ENCODE data around the gene TANC1. TPM values are rescaled to one million over a fixed set of nuclear protein-coding genes. Genes with fewer than 3 reads are reported as not detected.

TANC1 gene
- polyA plus RNA-seq, 1 donor: 64.8 TPM

DNA sequence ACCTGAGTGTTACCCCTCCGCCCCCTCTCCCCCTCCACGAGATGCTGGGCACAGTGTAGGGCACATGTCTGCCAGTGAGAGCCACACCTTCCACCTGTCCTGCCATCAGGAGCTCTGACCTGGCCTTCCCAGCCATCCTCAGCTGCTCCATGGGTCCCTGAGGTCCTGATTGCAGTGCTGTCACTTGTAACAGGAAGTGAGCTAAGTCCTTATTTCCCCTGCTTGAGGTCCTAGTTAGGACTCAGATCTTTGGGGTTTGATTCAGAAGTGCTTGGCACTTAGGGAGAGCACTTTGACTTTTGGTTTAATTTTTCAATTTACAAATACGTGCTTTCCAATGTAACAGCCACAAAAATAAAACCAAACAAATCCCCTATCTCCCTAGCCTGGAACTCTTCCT is 192.5 kb downstream of the TANC1 start:
- DNase-seq: no peak

DNA sequence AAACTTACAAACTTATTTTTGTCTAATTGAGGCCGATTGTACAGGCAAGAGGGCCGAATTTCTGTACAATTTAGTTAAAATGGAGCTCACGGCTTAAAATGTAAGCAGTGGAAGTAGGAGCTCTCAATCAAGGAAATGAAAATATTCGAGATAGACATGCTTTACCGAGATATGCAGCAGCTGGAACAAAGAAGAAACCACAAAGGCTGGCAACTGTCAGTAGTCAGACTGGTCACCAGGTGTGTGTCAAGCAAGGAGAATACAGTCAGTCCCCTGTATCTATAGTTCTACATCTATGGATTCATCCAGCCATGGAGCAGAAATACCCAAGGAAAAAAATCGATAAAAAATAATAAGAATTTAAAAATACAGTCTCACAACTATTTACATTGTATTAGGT is 195.5 kb downstream of the TANC1 start:
- no peak for DNase-seq

DNA sequence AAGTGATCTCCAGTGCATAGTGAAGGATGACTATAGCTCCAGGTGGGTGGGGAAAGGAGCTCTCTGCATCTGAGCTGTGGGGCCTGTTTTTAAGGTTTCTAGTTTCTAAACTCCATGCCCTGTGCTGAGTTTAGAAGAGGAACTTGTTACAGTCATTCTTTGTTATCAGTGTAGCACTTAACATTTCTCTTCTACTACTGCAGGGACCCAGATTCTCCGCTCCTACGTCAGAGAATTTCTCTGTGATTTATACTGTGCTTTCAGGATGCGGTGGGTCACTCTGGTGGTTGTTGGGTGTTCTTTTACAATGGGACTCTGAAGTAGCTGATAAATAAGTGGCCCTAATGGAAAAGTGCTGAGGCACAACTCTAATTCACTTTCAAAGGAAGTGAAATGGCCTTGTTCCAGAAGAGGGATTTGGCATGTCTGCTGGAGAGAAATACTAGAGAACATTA is 196.0 kb downstream of the TANC1 start:
- DNase-seq: no peak

DNA sequence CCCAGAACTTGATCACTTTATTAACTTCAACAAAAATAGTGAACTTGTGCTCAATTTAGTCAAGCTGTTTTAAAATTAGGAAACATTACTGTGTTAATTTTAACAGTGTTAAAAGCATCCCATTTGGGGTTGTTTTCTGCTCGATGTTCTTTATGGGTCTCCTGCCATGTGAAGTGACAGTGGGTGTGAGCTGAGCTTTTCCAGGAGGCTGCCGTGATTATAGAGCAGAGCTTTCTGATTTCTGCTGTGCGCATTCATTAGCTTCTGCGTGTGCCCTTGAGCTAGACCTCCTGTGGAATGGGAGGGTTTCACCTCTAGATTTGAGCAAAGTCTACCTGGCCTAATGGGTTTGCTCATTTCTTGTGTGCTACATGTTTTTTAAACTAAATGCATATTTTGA is 196.6 kb downstream of the TANC1 start:
- DNase-seq: no peak

DNA sequence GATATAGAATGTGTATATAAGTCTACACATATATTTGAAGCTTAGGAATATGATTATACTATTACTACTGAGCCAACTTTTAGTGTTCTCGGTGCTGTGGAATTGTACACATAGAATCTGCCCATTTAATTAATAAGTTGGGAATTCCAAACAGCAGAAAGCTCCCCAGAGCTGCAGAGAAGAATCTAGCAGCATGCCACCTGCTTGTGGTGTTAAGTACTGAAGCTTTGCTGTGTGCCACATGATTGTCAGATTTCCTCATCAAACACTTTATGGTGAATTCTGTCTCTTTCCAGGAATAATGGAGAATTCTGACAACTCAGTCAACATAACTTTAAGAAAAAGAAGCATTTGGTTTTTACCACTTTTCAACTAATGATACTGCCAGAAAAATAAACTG is 200.3 kb downstream of the TANC1 start:
- DNase-seq: no peak

DNA sequence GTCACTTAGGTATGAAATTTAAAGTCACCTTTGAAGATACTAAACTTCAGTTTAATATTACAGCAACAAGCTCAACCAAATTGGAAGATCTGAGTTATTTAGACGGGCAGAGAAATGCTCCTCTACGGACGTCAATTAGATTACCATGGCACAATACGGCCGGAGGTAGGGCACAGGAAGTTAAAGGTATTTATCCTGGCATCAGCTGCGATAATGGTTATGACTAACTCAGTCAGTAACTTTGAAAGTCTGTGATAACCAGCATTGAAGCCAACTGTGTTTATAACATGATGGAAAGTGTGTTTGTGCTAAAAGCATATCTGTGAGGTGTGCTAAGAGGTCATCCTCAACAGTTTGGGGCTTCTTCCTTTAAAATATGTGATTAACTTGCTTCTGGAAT is 200.7 kb downstream of the TANC1 start:
- DNase-seq: no peak

DNA sequence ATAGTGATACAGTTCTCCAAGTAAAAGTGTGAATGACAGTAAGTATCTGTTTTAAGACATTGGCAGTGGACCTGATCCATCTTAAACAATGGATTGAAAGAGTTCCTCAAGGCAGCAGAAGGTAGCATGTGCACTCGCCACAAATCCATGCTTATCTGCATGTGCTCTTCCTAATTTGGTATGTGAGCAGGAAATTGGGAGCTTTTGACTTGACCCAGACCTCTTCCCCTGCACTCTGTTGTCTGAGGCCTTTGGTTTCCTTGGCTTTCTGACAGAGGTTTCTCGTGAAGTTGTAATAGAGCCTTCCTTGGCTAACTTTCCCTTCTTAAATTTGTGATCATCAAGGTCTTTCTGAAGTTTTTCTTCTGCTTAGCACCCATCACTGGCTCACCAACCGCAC is 204.0 kb downstream of the TANC1 start:
- no peak for DNase-seq

DNA sequence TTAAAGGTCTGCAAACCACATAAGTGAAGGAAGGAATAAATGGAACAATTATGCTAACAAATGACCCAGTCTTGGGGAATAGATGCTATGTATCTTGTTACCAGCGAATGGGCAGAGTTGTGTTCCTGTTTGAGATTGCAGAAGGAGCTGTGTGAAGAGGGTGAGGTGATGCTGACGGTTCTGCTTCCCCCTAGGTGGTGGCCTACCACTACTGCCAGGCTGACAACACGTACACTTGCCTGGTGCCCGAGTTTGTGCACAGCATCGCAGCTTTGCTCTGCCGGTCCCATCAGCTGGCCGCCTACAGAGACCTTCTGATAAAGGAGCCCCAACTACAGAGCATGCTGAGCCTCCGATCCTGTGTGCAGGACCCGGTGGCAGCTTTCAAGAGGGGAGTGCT is 206.3 kb downstream of the TANC1 start:
- no peak for DNase-seq

DNA sequence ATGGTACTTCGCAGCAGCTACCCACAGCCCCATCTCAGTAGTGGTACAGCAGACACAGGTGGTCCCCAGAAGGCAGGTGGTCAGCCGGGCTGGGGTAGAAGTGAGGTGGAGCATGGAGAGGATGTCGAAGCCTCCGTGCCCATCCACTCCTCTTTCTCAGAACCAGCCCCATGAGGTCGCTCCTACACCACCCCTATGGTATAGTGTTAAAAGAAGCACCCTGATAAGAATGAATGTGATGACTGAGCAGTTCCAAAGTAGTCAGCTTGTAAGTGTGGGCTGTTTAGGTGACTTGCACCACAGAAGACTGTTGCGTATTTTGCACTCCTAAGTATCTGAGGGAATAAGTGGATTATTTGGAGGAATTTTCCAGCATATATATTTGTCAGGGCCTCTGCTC is 206.7 kb downstream of the TANC1 start:
- no peak for DNase-seq

DNA sequence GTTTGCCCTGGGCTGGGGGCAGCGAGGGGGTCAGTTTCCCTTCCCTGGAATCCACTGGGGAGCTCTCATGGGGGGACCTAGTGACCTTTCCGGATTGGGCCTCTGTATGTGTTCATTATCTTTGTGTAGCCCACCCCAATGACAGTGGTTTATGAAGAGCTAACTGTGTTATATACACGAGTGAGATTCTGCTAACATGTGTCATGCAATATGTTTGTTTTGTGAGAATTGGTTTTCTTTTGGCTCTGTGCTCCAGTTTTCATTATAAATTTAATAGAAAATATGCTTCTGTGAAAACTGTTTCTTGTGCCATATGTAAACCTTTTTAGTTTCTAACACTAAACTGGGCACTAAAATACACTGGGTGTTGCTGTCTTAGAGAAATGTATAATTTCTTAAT is 207.5 kb downstream of the TANC1 start:
- DNase-seq: no peak

DNA sequence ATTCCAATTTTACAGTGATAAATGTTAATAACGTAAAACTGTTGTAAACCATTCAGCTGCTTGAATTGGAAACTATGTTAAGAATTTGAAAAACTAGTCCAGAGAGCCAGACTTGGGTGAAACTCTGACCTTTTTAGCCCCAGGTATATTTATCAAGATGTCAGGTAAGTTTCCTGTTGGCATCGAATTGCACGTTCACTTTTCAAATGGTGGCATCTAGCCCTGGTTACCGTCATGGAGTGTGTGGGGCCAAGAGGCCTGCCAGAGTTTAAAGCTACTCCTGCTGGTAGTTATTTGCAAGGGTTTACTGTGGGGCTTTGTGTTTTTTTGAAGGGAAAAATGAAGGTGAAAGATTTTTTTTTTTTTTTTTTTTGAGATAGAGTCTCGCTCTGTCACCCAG is 208.1 kb downstream of the TANC1 start:
- peak; percentile 60 for DNase-seq

DNA sequence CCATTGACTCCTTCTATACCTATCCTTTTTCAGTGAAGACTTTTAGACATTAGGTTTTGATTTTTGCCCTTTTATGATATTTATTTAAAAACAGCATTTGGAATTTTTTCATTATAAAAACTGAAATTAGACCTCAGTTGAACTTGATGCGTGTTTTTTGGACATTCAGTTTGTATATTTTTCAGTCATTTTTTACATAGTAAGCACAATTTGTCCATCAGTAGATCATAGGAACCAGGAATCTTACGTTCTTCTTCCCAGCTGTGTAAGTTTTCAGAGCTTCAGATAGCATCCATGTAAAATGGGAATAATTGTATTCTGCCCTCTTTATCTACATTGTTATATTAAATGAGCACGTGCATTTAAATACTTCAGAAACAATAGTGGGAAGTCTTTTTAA is 208.9 kb downstream of the TANC1 start:
- no peak for DNase-seq

DNA sequence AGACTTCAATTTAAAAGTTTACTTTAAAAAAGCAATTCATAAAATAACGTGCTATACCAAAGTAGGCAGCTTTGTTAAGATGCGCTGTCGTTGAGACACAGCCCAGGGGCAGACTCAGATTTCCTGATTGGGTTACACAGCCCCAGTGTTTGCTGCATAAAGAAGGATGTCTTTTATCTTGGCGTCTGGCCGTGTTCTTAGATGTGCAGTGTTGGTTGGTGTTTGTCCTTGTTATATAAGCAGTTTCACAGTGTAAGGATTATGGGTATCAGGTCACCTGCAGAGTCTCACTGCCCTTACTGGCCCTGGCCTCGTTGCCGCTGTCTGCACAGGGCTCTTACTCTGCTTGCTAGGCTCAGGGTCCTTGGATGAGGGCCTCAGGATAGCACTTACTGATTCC is 209.5 kb downstream of the TANC1 start:
- no peak for DNase-seq

DNA sequence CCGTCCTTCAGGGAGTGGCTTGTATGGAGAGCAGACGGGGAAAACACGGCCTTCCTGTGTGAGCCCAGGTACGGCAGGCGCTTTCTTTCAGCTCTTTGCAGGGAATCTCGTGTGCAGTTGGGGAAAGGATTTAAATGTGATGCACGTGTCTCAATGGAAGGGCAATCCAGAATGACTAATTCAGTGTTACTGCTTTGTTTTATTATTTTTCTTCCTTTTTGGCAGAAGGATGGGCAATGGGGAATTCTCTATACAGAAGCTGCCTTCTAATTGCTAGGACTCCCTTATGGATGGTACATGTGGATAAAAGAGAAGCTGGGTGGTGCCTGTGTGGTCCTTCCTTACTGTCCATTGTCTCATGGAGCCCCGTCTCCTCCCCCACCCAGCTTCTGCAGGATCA is 210.7 kb downstream of the TANC1 start:
- no peak for DNase-seq

DNA sequence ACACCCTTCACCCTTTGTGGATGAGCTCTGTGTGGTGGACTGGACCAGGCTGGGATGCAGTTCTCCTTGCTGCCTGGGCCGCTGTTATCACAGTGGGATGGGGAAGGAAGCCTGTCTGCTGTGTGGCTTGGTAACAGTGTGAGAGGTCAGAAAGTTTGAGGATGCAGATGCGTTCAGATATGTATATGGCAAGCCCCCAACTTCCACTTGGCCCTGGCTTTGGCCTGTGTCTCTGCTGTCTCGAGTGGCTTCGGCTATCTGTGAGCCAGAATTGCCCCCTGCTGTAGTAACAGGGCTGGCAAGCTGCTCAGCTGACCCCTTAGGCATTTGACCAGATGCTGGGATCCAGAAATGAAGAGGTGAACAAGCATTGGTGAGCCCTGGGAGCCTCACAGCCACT is 211.3 kb downstream of the TANC1 start:
- DNase-seq: no peak

DNA sequence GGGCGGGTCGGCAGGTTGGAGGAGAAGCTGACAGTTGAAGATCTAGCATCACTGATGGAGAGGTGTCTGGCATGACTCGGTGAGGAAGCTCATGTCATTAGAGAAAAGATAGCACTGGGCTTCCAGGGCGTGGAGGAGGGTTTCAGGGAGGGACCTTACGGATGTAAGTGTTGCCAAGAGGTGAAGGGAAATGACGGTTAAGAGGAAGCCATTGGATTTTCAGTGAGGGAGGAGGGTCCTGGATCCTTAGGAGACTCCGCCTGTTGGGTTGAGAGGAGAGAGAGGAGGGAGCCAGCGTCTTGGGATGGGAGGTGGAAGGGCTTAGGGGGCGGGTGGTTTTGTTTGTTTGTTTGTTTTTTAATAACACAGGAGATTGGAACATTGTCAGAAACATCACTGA is 214.9 kb downstream of the TANC1 start:
- no peak for DNase-seq

DNA sequence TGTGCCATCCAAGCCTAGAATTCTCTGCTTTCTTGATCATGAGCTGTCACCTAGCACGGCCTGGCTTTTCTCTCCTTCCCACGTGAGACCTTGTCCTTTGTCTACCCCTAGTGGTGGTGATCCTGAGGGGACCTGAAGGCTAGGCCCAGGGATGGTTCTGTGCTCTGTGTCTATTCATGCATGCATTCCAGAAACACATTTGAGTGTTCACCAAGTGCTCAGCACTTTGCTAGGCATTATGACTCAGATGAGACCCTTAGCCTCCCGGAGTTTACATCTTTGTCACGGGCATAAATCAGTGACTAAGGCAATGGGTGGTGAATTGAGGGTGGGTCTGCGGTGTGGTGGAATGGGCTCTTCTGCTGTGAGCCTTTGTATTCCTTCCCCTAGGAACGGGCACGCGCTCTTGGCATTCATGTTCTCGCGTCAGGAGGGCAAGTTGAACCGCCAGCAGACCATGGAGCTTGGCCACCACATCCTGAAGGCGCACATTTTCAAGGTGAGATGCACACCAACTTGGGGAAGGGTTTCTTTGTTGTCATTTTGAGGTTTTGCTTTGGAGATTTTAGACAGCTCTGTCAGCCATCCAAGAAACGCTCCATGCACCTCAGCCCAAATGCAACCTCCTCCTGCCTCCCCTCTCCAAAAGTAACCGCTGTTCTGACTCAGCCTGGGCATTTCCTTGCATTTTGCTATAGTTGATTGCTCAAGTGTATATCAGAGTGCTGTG is 217.1 kb downstream of the TANC1 start:
- no peak for DNase-seq

DNA sequence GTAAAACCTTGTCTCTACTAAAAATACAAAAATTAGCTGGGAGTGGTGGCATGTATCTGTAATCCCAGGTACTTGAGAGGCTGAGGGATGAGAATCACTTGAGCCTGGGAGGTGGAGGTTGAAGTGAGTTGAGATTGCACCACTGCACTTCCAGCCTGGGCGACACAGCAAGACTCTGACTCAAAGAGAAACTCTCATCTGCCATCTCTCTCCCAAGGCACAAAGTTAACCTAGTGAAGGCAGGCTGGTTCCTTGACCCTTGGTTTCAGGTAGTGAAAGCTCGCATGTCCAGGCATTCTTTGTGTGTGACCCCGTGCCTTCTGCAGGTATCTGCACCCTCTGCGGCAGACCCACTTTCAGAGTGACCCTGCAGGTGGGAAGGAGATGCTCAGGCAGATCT is 218.0 kb downstream of the TANC1 start:
- no peak for DNase-seq

DNA sequence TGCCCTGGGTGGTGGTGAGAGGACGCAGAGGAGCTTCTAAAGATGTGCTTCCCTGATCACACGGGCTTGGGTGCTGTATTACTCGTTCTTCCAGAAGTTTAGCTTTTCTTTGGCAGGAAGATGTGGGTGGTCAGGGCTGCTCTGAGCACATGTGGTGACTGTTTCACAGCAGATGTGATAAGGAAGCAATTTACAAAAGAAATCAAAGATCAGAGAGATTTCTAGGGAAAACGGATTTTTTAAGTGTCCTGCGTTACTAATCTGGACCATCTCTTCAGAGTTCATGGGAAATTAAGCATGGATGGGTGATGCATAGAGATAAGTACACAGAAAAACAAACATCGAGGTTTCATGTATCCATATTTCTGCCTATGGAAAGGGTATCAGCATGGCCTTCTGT is 218.7 kb downstream of the TANC1 start:
- DNase-seq: no peak

DNA sequence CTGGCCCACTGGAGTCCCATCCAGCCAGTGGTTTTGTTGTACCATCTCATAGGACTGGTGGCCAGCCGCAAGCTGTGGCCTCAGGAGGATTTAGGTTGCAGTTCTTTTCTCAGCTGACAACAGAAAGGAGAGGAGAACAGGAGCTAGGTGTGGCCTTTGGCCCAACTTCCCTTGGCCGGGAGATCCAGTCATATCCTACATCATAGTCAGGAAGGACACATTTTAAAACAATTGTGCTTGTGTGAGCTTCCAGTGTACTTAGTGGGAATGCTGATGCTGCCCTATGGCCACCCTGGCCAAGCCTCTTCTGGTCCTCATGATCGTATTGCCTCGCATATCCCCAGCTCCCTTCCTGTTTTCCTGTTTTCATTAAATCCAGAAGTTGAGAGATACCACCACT is 220.0 kb downstream of the TANC1 start:
- DNase-seq: no peak

DNA sequence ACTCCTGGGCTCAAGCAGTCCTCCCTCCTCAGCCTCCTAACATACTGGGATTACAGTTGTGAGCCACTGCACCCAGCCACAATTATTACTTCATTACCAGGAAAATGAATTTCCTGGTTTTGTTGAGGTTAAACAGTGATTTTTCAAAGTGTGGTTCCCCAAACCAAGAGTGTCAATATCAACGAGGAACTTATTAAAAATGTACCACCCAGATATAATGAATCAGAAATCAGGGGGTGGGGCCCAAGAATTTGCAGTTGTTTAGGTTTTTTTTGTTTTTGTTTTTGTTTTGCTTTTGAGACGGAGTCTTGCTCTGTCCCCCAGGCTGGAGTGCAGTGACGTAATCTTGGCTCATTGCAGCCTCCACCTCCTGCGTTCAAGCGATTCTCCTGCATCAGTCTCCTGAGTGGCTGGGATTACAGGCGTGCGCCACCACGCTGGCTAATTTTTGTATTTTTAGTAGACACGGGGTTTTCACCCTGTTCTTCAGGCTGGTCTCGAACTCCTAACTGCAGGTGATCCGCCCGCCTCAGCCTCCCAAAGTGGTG is 224.0 kb downstream of the TANC1 start:
- no peak for DNase-seq

DNA sequence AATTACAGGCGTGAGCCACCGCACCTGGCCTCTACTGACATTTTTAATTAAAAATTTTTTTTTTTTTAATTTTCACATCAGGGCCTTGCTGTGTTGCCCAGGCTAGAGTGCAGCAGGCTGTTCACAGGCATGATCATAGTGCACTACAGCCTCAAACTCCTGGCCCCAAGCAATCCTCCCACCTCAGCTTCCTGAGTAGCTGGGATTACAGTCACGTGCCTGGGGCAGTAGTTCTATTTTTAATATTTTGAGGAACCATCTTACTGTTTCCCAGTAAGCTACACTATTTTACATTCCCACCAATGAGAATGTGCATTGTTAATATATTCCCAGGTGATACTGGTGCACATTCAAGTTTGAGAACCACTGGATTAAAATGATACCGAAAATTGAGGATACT is 225.4 kb downstream of the TANC1 start:
- no peak for DNase-seq

DNA sequence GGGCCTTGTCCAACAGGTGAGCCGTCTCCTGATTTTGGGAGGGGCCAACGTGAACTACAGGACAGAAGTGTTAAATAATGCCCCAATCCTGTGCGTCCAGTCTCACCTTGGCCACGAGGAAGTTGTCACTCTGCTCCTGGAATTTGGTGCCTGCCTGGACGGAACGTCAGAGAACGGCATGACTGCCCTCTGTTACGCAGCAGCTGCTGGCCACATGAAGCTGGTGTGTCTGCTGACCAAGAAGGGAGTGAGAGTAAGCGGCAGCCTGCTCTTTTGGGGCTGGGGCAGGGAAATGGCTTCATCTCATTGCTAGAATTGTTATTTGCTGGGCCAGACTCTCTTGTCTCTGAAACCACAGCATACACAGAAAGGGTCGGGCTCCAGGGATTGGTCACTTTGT is 225.8 kb downstream of the TANC1 start:
- no peak for DNase-seq

DNA sequence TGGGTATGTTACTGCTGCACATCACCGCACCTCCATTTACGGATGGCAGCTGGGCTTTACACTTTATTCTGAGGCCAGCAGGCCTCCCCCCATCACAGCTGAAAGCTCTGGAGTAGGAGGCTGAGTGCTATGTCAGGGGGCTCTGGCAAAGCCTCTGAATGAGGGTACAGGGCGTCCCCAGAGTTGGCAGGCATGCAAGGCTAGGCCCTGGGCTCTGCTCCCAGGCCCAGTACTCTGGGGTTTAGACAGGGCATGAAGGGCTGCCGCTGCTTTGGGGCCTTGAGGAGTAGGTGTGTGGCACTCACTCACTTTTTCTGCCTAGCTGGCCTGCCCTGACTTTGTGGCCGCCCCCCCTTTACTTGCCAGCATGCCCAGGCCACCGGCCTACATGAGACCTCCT is 227.3 kb downstream of the TANC1 start:
- DNase-seq: no peak

All from left kidney (tissue), 2 donors.